HG02870 (cell line): ENCODE measurements around the gene TBX10.
A peak's percentile ranks its signal among the peaks of the same experiment; 100 is the strongest.

Experiments
- ATAC-seq: cut with Tn5 transposase; IDR thresholded peaks from one replicate; pipeline ENCODE4 v1.9.1; 2021; ENCODE audit warnings: mild to moderate bottlenecking, moderate library complexity; ENCODE audit not compliant: unreplicated experiment

Gene TBX10

GRCh38 chr11:67617243-67617953 lies 22.2 kb downstream of the TBX10 start:
- ATAC-seq: no peak

GRCh38 chr11:67616431-67617242 lies 22.9 kb downstream of the TBX10 start:
- no peak for ATAC-seq

- no peak for ATAC-seq
Measured at GRCh38 chr11:67615728-67616430, 23.7 kb downstream of the TBX10 start.

GRCh38 chr11:67614730-67615714 lies 24.5 kb downstream of the TBX10 start:
- no peak for ATAC-seq

- ATAC-seq: peak; percentile 79
Measured at GRCh38 chr11:67613960-67614715, 25.4 kb downstream of the TBX10 start.

- ATAC-seq: no peak
Measured at GRCh38 chr11:67613313-67613959, 26.1 kb downstream of the TBX10 start.

GRCh38 chr11:67612751-67613150 lies 26.8 kb downstream of the TBX10 start:
- ATAC-seq: no peak

GRCh38 chr11:67611704-67612587 lies 27.6 kb downstream of the TBX10 start:
- no peak for ATAC-seq

- no peak for ATAC-seq
Measured at GRCh38 chr11:67611165-67611564, 28.4 kb downstream of the TBX10 start.

GRCh38 chr11:67610302-67610868 lies 29.2 kb downstream of the TBX10 start:
- ATAC-seq: no peak

- no peak for ATAC-seq
Measured at GRCh38 chr11:67609316-67609715, 30.2 kb downstream of the TBX10 start.

GRCh38 chr11:67608486-67608885 lies 31.1 kb downstream of the TBX10 start:
- ATAC-seq: no peak

GRCh38 chr11:67607507-67607906 lies 32.1 kb downstream of the TBX10 start:
- no peak for ATAC-seq

- peak; percentile 95 for ATAC-seq
Measured at GRCh38 chr11:67606492-67607295, 32.9 kb downstream of the TBX10 start, which contains the start of gene NDUFV1. TSS of gene NDUFV1 (plus strand) at chr11:67606936. CDS start at chr11:67607005, 69 bp downstream.

GRCh38 chr11:67606093-67606491 lies 33.5 kb downstream of the TBX10 start:
- no peak for ATAC-seq

GRCh38 chr11:67605231-67606011 lies 34.1 kb downstream of the TBX10 start:
- ATAC-seq: no peak
